ENCODE results near the gene PSMG2. TPM values are rescaled to one million over a fixed set of nuclear protein-coding genes. Genes with fewer than 3 reads are reported as not detected.
A peak's percentile ranks its signal among the peaks of the same experiment; 100 is the strongest.

Gene PSMG2
- polyA plus RNA-seq, 3 donors = 37.1 to 143 (median 118) TPM

DNA sequence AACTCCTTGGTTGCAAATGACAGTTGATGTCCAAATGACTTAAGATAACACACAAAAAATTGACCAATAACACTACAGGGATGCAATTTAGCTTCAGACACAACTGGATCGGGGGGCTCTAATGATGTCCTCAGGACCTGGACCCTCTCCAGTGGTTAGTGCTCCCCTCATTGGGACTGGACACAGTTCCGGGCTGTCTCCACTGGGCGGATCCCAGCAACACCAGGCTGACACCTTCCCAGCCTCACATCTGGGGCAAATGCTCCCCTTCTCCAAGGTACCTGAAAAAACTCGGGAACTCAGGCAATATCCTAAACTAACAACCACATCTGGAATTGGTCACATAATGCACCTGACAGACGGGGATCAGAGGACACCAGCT, 48.7 kb downstream of the PSMG2 start:
- Histone ChIP-seq H3K79me2 (ENCODE audit: insufficient read depth, low read length) (no peaks in the 10 kb centered on the region), H3K4me2 (replicated peaks; ENCODE audit: extremely low read depth, low read length, poor library complexity, severe bottlenecking) (no peak overlapping the region), H2AFZ (ENCODE audit: insufficient read depth, low read depth, low read length, poor library complexity, severe bottlenecking) (no peak overlapping the region), H3K9me3 (replicated peaks in 1 of 2; ENCODE audit: control insufficient read depth in 1 of 2, insufficient read depth in 1 of 2, low read length in 2 of 2) (no peaks in the 10 kb centered on the region), H3K4me1 (ENCODE audit: control insufficient read depth in 1 of 2, insufficient read depth in 2 of 2, low read length in 2 of 2) (no peaks in the 10 kb centered on the region), H3K9ac (ENCODE audit: insufficient read depth, low read length, poor library complexity, severe bottlenecking) (no peak overlapping the region), H3K4me3 (replicated peaks in 1 of 3; ENCODE audit: low read depth in 2 of 3, low read length in 3 of 3) (no peak overlapping the region), H3K27me3 (ENCODE audit: control insufficient read depth in 2 of 2, insufficient read depth in 2 of 2, low read length in 2 of 2) (no peaks in the 10 kb centered on the region), H3K36me3 (replicated peaks in 1 of 2; ENCODE audit: control insufficient read depth in 1 of 2, insufficient read depth in 2 of 2, low read length in 2 of 2) (no peaks in the 10 kb centered on the region), H4K20me1 (ENCODE audit: insufficient read depth, low read length) (no peaks in the 10 kb centered on the region), H3K27ac (ENCODE audit: low read depth in 1 of 2, low read length in 2 of 2) (no peak overlapping the region)
- Mint-ChIP-seq H3K36me3 (no peaks in the 10 kb centered on the region), H3K4me3 (no peak overlapping the region), H3K4me1 (no peaks in the 10 kb centered on the region), H3K27ac (peak overlapping the region in 1 of 7 donors; percentile 27), H3K27me3 (ENCODE audit: low read depth in 3 of 3) (peaks cover 0 to 4% (median 2%) of the 10 kb centered on the region in 3 donors), H3K9me3 (peaks cover 0 to 7% (median 0%) of the 10 kb centered on the region in 7 donors)
- no peak for DNase-seq
- 96% methylated on average over 4 of the region's 5 CpGs for WGBS (ENCODE audit: insufficient coverage)
- TF ChIP-seq, protein P1, sequence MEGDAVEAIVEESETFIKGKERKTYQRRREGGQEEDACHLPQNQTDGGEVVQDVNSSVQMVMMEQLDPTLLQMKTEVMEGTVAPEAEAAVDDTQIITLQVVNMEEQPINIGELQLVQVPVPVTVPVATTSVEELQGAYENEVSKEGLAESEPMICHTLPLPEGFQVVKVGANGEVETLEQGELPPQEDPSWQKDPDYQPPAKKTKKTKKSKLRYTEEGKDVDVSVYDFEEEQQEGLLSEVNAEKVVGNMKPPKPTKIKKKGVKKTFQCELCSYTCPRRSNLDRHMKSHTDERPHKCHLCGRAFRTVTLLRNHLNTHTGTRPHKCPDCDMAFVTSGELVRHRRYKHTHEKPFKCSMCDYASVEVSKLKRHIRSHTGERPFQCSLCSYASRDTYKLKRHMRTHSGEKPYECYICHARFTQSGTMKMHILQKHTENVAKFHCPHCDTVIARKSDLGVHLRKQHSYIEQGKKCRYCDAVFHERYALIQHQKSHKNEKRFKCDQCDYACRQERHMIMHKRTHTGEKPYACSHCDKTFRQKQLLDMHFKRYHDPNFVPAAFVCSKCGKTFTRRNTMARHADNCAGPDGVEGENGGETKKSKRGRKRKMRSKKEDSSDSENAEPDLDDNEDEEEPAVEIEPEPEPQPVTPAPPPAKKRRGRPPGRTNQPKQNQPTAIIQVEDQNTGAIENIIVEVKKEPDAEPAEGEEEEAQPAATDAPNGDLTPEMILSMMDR (IDR thresholded peaks at IDR 0.05) = no peak
- intact Hi-C loops (cut with micrococcal nuclease) = no loop called here

DNA sequence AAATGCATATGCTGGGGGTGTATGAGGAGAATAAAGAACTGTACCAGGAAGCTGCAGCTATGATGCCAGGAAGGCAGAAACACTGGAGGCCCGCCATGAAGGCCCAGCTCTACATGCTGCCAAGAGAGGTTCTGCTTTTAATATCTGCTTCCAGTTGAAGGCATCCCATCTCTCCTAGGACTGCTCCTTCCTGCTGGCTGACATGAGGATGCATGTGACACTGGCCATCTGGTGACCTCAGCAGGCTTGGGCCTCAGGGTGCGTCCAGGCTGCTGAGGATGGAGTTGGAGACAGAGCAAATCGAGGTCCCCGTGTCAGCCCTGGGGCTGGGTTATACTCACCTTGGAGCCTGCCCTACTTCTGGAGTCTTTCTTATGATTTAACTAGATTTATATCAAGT, 49.0 kb downstream of the PSMG2 start:
- Histone ChIP-seq H3K27me3 (ENCODE audit: control insufficient read depth in 2 of 2, insufficient read depth in 2 of 2, low read length in 2 of 2) (no peaks in the 10 kb centered on the region), H3K4me2 (replicated peaks; ENCODE audit: extremely low read depth, low read length, poor library complexity, severe bottlenecking) (no peak overlapping the region), H3K9me3 (replicated peaks in 1 of 2; ENCODE audit: control insufficient read depth in 1 of 2, insufficient read depth in 1 of 2, low read length in 2 of 2) (no peaks in the 10 kb centered on the region), H3K4me1 (ENCODE audit: control insufficient read depth in 1 of 2, insufficient read depth in 2 of 2, low read length in 2 of 2) (no peaks in the 10 kb centered on the region), H3K79me2 (ENCODE audit: insufficient read depth, low read length) (no peaks in the 10 kb centered on the region), H3K36me3 (replicated peaks in 1 of 2; ENCODE audit: control insufficient read depth in 1 of 2, insufficient read depth in 2 of 2, low read length in 2 of 2) (no peaks in the 10 kb centered on the region), H4K20me1 (ENCODE audit: insufficient read depth, low read length) (no peaks in the 10 kb centered on the region), H2AFZ (ENCODE audit: insufficient read depth, low read depth, low read length, poor library complexity, severe bottlenecking) (no peak overlapping the region), H3K9ac (ENCODE audit: insufficient read depth, low read length, poor library complexity, severe bottlenecking) (no peak overlapping the region), H3K4me3 (replicated peaks in 1 of 3; ENCODE audit: low read depth in 2 of 3, low read length in 3 of 3) (no peak overlapping the region), H3K27ac (ENCODE audit: low read depth in 1 of 2, low read length in 2 of 2) (no peak overlapping the region)
- DNase-seq = no peak
- peaks cover 0 to 4% (median 2%) of the 10 kb centered on the region in 3 donors for H3K27me3 Mint-ChIP-seq (ENCODE audit: low read depth in 3 of 3)
- no peak overlapping the region for H3K4me3 Mint-ChIP-seq
- no peaks in the 10 kb centered on the region for H3K4me1 Mint-ChIP-seq
- H3K36me3 Mint-ChIP-seq = no peaks in the 10 kb centered on the region
- H3K9me3 Mint-ChIP-seq = peaks cover 0 to 8% (median 0%) of the 10 kb centered on the region in 7 donors
- TF ChIP-seq, protein P1 (IDR thresholded peaks at IDR 0.05) = no peak
- no peak overlapping the region for H3K27ac Mint-ChIP-seq
- 87% methylated on average over 2 of the region's 4 CpGs for whole genome bisulfite sequencing (ENCODE audit: insufficient coverage)
- intact Hi-C loops (cut with micrococcal nuclease) = no loop called here
